ENCODE measurements around the gene LRIG3. TPM values are rescaled to one million over a fixed set of nuclear protein-coding genes. Genes with fewer than 3 reads are reported as not detected.

LRIG3 gene, protein sequence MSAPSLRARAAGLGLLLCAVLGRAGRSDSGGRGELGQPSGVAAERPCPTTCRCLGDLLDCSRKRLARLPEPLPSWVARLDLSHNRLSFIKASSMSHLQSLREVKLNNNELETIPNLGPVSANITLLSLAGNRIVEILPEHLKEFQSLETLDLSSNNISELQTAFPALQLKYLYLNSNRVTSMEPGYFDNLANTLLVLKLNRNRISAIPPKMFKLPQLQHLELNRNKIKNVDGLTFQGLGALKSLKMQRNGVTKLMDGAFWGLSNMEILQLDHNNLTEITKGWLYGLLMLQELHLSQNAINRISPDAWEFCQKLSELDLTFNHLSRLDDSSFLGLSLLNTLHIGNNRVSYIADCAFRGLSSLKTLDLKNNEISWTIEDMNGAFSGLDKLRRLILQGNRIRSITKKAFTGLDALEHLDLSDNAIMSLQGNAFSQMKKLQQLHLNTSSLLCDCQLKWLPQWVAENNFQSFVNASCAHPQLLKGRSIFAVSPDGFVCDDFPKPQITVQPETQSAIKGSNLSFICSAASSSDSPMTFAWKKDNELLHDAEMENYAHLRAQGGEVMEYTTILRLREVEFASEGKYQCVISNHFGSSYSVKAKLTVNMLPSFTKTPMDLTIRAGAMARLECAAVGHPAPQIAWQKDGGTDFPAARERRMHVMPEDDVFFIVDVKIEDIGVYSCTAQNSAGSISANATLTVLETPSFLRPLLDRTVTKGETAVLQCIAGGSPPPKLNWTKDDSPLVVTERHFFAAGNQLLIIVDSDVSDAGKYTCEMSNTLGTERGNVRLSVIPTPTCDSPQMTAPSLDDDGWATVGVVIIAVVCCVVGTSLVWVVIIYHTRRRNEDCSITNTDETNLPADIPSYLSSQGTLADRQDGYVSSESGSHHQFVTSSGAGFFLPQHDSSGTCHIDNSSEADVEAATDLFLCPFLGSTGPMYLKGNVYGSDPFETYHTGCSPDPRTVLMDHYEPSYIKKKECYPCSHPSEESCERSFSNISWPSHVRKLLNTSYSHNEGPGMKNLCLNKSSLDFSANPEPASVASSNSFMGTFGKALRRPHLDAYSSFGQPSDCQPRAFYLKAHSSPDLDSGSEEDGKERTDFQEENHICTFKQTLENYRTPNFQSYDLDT
- total RNA-seq = 100 to 1,000 TPM in 1 of 4 donors, 10 to 100 TPM in 3; 42.0 to 103 (median 50.2) TPM

DNA sequence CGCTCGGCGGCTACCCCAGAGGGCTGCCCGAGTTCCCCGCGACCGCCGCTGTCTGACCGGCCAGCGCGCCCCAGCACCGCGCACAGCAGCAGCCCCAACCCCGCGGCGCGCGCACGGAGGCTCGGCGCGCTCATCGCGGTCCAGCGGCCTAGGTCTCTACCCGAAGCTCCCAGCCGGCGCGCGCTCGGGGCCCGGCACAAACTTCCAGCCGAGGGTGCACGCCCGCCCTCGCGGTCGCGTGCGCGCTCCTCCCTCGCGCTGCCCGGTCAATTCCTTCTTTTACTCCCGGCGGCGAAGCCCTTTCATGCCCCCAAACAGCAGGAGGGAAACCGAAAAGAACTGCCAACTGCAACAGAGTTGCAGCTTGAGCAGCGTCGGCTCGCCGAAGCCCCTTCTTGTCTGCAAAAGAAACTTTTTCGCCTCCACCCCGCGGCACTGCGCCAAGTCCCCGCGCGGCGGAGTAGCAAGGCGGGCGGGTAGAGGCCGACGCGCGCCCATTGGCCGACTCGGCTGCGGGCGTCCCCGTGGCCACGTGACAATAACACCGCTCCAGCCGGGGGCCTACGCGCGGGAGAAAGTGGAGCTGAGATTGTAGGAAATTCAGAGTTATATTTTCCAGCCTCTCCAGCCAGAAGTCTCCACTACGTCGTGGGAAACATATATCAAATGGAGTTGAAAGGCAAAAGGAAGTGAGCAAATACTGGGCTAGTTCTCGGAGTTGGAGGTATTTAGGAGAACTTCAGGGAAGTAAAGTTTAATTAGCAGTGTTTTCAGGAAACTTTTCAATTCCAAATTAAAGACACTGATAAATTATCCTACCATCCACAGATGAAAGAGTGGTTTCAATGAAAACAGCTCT, at the start of gene LRIG3:
LRIG3 (minus strand) TSS at position 403 of the 859 bp plus-strand sequence; CDS start at position 134, 269 bp downstream.
- no peaks in the 10 kb centered on the region for H3K9me3 ChIP-seq
- H3K36me3 ChIP-seq = no peaks in the 10 kb centered on the region
- peak within 1 kb of the TSS; percentile 96 to 97 for H3K27ac ChIP-seq
- intact Hi-C loops (cut with DNase I; ENCODE audit: low total_unique reads) = no loop called here
- peaks cover 0 to 4% of the 10 kb centered on the region in 2 donors for H3K4me1 ChIP-seq
- peak within 1 kb of the TSS; percentile 67 to 74 for H3K4me3 ChIP-seq
- TF ChIP-seq, protein P1, sequence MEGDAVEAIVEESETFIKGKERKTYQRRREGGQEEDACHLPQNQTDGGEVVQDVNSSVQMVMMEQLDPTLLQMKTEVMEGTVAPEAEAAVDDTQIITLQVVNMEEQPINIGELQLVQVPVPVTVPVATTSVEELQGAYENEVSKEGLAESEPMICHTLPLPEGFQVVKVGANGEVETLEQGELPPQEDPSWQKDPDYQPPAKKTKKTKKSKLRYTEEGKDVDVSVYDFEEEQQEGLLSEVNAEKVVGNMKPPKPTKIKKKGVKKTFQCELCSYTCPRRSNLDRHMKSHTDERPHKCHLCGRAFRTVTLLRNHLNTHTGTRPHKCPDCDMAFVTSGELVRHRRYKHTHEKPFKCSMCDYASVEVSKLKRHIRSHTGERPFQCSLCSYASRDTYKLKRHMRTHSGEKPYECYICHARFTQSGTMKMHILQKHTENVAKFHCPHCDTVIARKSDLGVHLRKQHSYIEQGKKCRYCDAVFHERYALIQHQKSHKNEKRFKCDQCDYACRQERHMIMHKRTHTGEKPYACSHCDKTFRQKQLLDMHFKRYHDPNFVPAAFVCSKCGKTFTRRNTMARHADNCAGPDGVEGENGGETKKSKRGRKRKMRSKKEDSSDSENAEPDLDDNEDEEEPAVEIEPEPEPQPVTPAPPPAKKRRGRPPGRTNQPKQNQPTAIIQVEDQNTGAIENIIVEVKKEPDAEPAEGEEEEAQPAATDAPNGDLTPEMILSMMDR (IDR thresholded peaks at IDR 0.05) = peak; percentile 11 to 39 (median 16)
- peak; percentile 55 to 72 for TF ChIP-seq POLR2A (IDR thresholded peaks at IDR 0.05)
- no peaks in the 10 kb centered on the region for H3K27me3 ChIP-seq
- DNase-seq = peak; percentile 92 to 93

DNA sequence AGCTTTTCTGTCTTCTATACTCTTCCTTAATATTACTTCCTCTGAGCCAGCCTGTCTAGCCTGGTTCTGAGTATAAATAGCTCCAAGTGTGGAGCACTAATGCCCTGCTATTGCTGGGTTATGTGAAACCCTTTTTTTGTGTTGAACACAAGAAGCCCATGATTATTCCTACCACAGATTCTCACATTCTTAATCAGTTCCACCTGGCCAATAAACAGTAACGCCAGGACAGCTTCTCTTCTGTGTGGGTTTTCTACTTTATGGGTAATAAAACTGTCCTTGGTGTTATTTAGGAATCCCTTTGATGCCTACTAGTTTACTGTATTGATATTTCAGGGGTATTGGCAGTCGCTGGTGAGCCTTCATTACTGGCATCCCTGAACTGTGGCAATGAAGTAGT, 48.9 kb upstream of the LRIG3 start:
- no peak overlapping the region for H3K27ac ChIP-seq
- no peak for DNase-seq
- intact Hi-C loops (cut with DNase I; ENCODE audit: low total_unique reads) = no loop called here
- no peaks in the 10 kb centered on the region for H3K4me1 ChIP-seq
- TF ChIP-seq, protein P1 (IDR thresholded peaks at IDR 0.05) = no peak
- no peak for TF ChIP-seq POLR2A (IDR thresholded peaks at IDR 0.05)
- H3K4me3 ChIP-seq = no peak overlapping the region
- H3K9me3 ChIP-seq = no peaks in the 10 kb centered on the region
- no peaks in the 10 kb centered on the region for H3K27me3 ChIP-seq
- H3K36me3 ChIP-seq = no peaks in the 10 kb centered on the region

DNA sequence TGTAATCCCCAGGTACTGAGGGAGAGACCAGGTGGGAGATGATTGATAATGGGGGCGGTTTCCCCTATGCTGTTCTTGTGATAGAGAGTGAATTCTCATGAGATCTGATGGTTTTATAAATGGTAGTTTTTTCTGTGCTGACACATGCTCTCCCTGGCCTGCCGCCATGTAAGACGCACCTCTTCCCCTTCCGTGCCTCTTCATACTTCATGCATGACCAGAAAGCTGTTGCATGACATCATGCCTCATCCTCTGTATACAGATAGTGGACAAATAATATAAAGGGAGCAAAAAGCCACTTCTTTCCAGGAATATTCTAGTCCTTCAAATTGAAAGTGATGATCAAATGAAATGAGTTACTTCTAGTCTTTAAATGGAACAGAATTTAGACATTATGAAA, 47.3 kb upstream of the LRIG3 start:
- Histone ChIP-seq H3K4me1 (no peaks in the 10 kb centered on the region), H3K36me3 (no peaks in the 10 kb centered on the region), H3K9me3 (no peaks in the 10 kb centered on the region), H3K4me3 (no peak overlapping the region), H3K27ac (no peak overlapping the region), H3K27me3 (no peaks in the 10 kb centered on the region)
- intact Hi-C loops (cut with DNase I; ENCODE audit: low total_unique reads) = no loop called here
- TF ChIP-seq, protein P1 (IDR thresholded peaks at IDR 0.05) = no peak
- no peak for DNase-seq

DNA sequence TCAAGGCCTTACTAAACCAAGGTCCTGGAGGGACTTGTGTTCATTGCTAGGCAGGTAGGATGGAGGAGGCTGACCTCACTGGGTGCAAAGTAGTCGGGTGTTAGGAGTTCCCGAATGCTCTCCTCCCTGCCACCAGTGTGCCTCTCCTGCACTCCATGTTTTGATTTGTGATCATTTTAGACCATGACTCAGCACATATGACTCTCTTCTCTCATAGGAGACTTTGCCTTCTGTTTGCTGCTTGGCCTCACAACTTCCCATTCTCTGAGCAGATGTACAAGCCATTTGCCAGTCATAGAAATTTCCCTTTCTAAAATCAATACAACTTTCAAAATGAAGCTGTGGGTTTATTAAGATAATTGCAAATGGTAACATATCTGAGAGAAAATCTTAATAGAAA, 46.6 kb upstream of the LRIG3 start:
- intact Hi-C loops (cut with DNase I; ENCODE audit: low total_unique reads) = no loop called here
- Histone ChIP-seq H3K9me3 (no peaks in the 10 kb centered on the region), H3K36me3 (no peaks in the 10 kb centered on the region), H3K4me3 (no peak overlapping the region), H3K27ac (no peak overlapping the region), H3K27me3 (no peaks in the 10 kb centered on the region), H3K4me1 (no peaks in the 10 kb centered on the region)
- no peak for DNase-seq
- TF ChIP-seq, protein P1 (IDR thresholded peaks at IDR 0.05) = no peak
- no peak for TF ChIP-seq POLR2A (IDR thresholded peaks at IDR 0.05)
